Spleen (tissue), 11 donors: ENCODE results near the gene TPST1. TPM values are rescaled to one million over a fixed set of nuclear protein-coding genes. Genes with fewer than 3 reads are reported as not detected.

Experiments used
- DNase-seq: peaks from one replicate; pipeline ENCODE4 v3.0.0-alpha.2; 2020
- H3K27ac ChIP-seq, 8 donors: fragments of 200-600 bp; sonication (generic) in 7 of 8; 1 replicate in 4 of 8; 2 replicates in 4 of 8; pipeline versions ENCODE4 v1.5.0 to v1.8.0; 2016 to 2021; ENCODE audit warnings: inconsistent platforms in 4 of 8, mild to moderate bottlenecking in 4 of 8, moderate library complexity in 1 of 8
- H3K27me3 ChIP-seq, 7 donors: fragments of 200-600 bp; sonication (generic) in 6 of 7; replicated peaks in 1 of 7; 1 replicate in 4 of 7; 2 replicates in 3 of 7; pipeline versions ENCODE4 v1.5.0 to v1.8.0; 2016 to 2021; ENCODE audit warnings: inconsistent platforms in 3 of 7, mild to moderate bottlenecking in 1 of 7
- H3K36me3 ChIP-seq, 6 donors: fragments of 200-600 bp; sonication (generic) in 5 of 6; 1 replicate in 4 of 6; 2 replicates in 2 of 6; pipeline versions ENCODE4 v1.5.0 to v1.8.0; 2016 to 2021; ENCODE audit warnings: inconsistent platforms in 2 of 6
- H3K4me1 ChIP-seq, 6 donors: fragments of 200-600 bp; sonication (generic) in 5 of 6; 1 replicate in 3 of 6; 2 replicates in 3 of 6; pipeline versions ENCODE4 v1.5.0 to v1.8.0; 2016 to 2021; ENCODE audit warnings: inconsistent platforms in 3 of 6
- H3K4me3 ChIP-seq, 8 donors: fragments of 200-600 bp; sonication (generic) in 7 of 8; 1 replicate in 4 of 8; 2 replicates in 4 of 8; pipeline versions ENCODE4 v1.5.0 to v1.8.0; 2016 to 2021; ENCODE audit warnings: inconsistent platforms in 4 of 8, mild to moderate bottlenecking in 4 of 8, moderate library complexity in 2 of 8
- H3K9me3 ChIP-seq, 8 donors: fragments of 200-600 bp; sonication (generic) in 7 of 8; 1 replicate in 4 of 8; 2 replicates in 4 of 8; pipeline versions ENCODE4 v1.5.0 to v1.8.0; 2016 to 2021; ENCODE audit warnings: inconsistent platforms in 4 of 8
- POLR2A ChIP-seq, 3 donors: fragments of 450-650 bp; IDR thresholded peaks; one replicate each; pipeline ENCODE4 v1.5.1; 2017; ENCODE audit warnings: antibody characterized with exemption in 3 of 3, mild to moderate bottlenecking in 1 of 3
- POLR2AphosphoS5 ChIP-seq, 3 donors: sonication (generic); formaldehyde crosslinking; IDR thresholded peaks; one replicate each; pipeline ENCODE4 v1.5.1; 2017; ENCODE audit warnings: antibody characterized with exemption in 3 of 3
- WGBS, 5 donors: extraction: QIAGEN DNeasy Blood & Tissue Kit in 3 of 5; methylation state at CpG; one replicate each; pipeline versions ENCODE4 v1.1.5 to v1.1.7; 2013 to 2018; 5-methylcytosine and 5-hydroxymethylcytosine counted together
- intact Hi-C: fragments of 100-400 bp; cut with DNase I; formaldehyde crosslinking; loops from one replicate; pipeline ENCODE4 v1.15.0; 2023; ENCODE audit warnings: low total_unique reads
- polyA plus RNA-seq, 3 donors: library from polyadenylated mRNA; stranded (reverse); fragments of 200-250 nt; gene quantifications; one replicate each; pipeline ENCODE4 v1.2.1, GENCODE V29; 2013
- total RNA-seq, 7 donors: library from RNA; depleted of rRNA in 3 of 7; stranded (reverse); fragments of >200 nt in 3 of 7; fragmentation: NEBNext Ultra II Directional in 4 of 7; extraction: Animal tissue kit (Norgen Biotek cat#: 25700) in 4 of 7; gene quantifications; one replicate each; pipeline versions ENCODE4 v1.1.0 to v1.2.1, GENCODE V29; 2016 to 2021
- TF ChIP-seq, protein P1 (sequence below), 11 experiments: fragments of 200-600 bp in 7 of 11; fragments of 450-650 bp in 4 of 11; sonication (generic) in 4 of 11; IDR thresholded peaks in 8 of 11; conservative IDR thresholded peaks in 3 of 11; 1 replicate in 7 of 11; 2 replicates in 4 of 11; pipeline versions ENCODE4 v1.4.0 to v1.8.0; 2016 to 2021; ENCODE audit warnings: antibody characterized with exemption in 11 of 11, inconsistent platforms in 4 of 11, mild to moderate bottlenecking in 1 of 11
- donor health status: healthy with polysubstance abuse.
- donor health status: DM: no; HTN: no; CAD: no; lungs with moderate emphysema.
- donor health status: DM: no; HTN: no; CAD: no.
- donor health status: Bipolar disorder and iron deficiency.
- donor health status: healthy.
- donor health status: DM: no; HTN: no; CAD: no.
- donor health status: DM: yes; HTN: yes; CAD: no.

The TPST1 gene
- total and polyA plus RNA-seq, 10 donors = 4.8 to 58.5 (median 27.1) TPM

DNA sequence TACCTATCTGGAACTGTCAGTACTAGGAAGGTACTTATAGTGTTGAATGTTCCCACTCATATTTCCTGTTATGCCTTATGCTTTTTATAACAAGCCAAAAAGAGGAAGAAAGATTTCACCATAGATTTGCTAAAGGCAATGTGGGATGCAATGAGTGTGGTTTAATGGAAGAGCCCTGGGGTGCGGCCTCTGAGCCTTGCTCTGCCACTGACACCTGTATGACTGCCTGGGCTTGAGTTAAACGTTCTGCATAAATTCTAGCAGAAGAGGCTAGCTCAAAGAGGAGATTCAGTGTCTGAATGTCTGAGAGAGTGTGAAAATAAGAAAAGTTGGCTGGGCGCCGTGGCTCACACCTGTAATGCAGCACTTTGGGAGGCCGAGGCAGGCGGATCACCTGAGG is 143.8 kb downstream of the TPST1 start:
- H3K27ac ChIP-seq = peak overlapping the region in 7 of 8 donors; percentile 30 to 88 (median 47)
- 59 to 76% (median 69%) methylated on average over 6 of the region's 6 CpGs for WGBS, 5 donors
- no peaks in the 10 kb centered on the region for H3K27me3 ChIP-seq
- no peak for TF ChIP-seq POLR2AphosphoS5 (IDR thresholded peaks at IDR 0.05)
- TF ChIP-seq, protein P1, sequence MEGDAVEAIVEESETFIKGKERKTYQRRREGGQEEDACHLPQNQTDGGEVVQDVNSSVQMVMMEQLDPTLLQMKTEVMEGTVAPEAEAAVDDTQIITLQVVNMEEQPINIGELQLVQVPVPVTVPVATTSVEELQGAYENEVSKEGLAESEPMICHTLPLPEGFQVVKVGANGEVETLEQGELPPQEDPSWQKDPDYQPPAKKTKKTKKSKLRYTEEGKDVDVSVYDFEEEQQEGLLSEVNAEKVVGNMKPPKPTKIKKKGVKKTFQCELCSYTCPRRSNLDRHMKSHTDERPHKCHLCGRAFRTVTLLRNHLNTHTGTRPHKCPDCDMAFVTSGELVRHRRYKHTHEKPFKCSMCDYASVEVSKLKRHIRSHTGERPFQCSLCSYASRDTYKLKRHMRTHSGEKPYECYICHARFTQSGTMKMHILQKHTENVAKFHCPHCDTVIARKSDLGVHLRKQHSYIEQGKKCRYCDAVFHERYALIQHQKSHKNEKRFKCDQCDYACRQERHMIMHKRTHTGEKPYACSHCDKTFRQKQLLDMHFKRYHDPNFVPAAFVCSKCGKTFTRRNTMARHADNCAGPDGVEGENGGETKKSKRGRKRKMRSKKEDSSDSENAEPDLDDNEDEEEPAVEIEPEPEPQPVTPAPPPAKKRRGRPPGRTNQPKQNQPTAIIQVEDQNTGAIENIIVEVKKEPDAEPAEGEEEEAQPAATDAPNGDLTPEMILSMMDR (IDR thresholded peaks at IDR 0.05 in 8 of 11, conservative IDR thresholded peaks at IDR 0.05 in 3 of 11) = no peak
- TF ChIP-seq POLR2A (IDR thresholded peaks at IDR 0.05) = no peak
- H3K9me3 ChIP-seq = peaks cover 0 to 10% (median 4%) of the 10 kb centered on the region in 8 donors
- peaks cover 0 to 8% (median 0%) of the 10 kb centered on the region in 6 donors for H3K36me3 ChIP-seq
- DNase-seq = no peak
- H3K4me3 ChIP-seq = no peak overlapping the region
- intact Hi-C loops = no loop called here
- H3K4me1 ChIP-seq = peaks cover 0 to 32% (median 12%) of the 10 kb centered on the region in 6 donors

DNA sequence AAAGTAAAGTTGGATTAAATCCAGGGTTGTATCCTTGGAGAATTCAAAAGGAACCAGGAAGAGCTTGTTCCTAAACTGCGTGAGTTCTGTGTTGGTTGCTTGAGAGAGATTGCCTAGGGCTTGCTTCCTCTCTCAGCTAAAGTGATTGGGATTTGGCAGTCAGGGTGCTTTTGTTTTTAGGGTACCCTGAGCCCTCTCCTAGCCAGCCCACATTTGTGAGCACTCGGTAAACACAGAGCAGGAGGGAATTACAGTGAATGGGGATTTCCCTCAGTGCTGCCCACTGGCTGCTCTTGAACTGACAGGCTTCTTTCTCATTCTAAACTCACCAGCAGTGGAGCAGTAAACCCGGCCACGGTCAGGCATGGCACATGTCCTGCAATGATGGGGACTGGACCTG is 146.9 kb downstream of the TPST1 start:
- H3K4me3 ChIP-seq = no peak overlapping the region
- H3K4me1 ChIP-seq = peaks cover 0 to 31% (median 12%) of the 10 kb centered on the region in 6 donors
- DNase-seq = no peak
- H3K27me3 ChIP-seq = no peaks in the 10 kb centered on the region
- peaks cover 0 to 9% (median 3%) of the 10 kb centered on the region in 8 donors for H3K9me3 ChIP-seq
- intact Hi-C loops = no loop called here
- TF ChIP-seq, protein P1 (IDR thresholded peaks at IDR 0.05 in 8 of 11, conservative IDR thresholded peaks at IDR 0.05 in 3 of 11) = no peak
- TF ChIP-seq POLR2A (IDR thresholded peaks at IDR 0.05) (no peak), POLR2AphosphoS5 (IDR thresholded peaks at IDR 0.05) (no peak)
- 13 to 68% (median 51%) methylated on average over 4 of the region's 4 CpGs for WGBS, 5 donors
- peak overlapping the region in 6 of 8 donors; percentile 17 to 67 (median 64) for H3K27ac ChIP-seq
- H3K36me3 ChIP-seq = peaks cover 0 to 19% (median 0%) of the 10 kb centered on the region in 6 donors

DNA sequence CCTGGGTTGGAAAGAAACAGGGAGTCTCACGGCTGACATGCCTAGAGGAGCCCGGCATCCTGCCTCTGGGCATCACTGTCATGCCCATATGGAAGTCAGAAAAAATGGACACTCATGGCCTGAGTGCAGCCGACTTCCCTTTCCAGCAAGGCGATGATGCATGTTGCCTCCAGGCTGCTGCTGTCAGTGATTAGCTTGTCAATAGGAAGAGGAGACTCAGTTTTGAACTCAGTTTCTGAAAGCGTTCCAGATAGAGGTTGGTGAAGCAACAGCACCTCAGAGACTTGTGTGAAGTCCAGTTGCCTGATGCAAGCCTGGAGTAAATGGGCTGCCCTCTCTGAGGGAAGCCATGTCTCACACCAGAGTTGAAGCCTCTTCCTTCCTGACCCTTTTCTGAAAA is 148.4 kb downstream of the TPST1 start:
- 88 to 93% (median 90%) methylated on average over 5 of the region's 5 CpGs for WGBS, 5 donors
- DNase-seq = no peak
- Histone ChIP-seq H3K27ac (peak overlapping the region in 1 of 8 donors; percentile 66), H3K27me3 (no peaks in the 10 kb centered on the region), H3K4me1 (peaks cover 0 to 24% (median 8%) of the 10 kb centered on the region in 6 donors), H3K4me3 (no peak overlapping the region), H3K36me3 (peaks cover 0 to 29% (median 0%) of the 10 kb centered on the region in 6 donors), H3K9me3 (no peaks in the 10 kb centered on the region)
- intact Hi-C loops = no loop called here
- TF ChIP-seq POLR2A (IDR thresholded peaks at IDR 0.05) = no peak
- TF ChIP-seq, protein P1 (IDR thresholded peaks at IDR 0.05 in 8 of 11, conservative IDR thresholded peaks at IDR 0.05 in 3 of 11) = no peak

DNA sequence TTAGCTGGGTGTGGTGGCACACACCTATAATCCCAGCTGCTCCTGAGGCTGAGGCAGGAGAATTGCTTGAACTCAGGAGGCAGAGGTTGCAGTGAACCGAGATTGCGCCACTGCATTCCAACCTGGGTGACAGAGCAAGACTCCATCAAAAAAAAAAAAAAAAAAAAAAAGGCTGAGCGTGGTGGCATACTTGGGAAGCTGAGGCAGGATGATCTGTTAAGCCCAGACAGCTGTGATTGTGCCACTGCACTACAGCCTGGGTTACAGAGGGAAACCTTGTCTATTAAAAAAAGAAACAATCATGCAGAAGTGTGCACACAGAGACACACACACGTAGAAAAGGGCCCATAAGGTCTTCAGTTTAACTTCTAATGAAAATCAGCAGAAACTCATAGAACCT is 150.6 kb downstream of the TPST1 start:
- intact Hi-C loops = no loop called here
- no peak overlapping the region for H3K4me3 ChIP-seq
- no peak overlapping the region for H3K27ac ChIP-seq
- no peaks in the 10 kb centered on the region for H3K27me3 ChIP-seq
- TF ChIP-seq, protein P1 (IDR thresholded peaks at IDR 0.05 in 8 of 11, conservative IDR thresholded peaks at IDR 0.05 in 3 of 11) = no peak
- TF ChIP-seq POLR2AphosphoS5 (IDR thresholded peaks at IDR 0.05) (no peak), POLR2A (IDR thresholded peaks at IDR 0.05) (no peak)
- H3K36me3 ChIP-seq = peaks cover 0 to 44% (median 0%) of the 10 kb centered on the region in 6 donors
- WGBS, 5 donors = 84 to 95% (median 94%) methylated on average over 4 of the region's 4 CpGs
- no peak for DNase-seq
- peaks cover 0 to 15% (median 0%) of the 10 kb centered on the region in 6 donors for H3K4me1 ChIP-seq
- no peaks in the 10 kb centered on the region for H3K9me3 ChIP-seq
